ENCODE results near the gene PSMA2.

DNA sequence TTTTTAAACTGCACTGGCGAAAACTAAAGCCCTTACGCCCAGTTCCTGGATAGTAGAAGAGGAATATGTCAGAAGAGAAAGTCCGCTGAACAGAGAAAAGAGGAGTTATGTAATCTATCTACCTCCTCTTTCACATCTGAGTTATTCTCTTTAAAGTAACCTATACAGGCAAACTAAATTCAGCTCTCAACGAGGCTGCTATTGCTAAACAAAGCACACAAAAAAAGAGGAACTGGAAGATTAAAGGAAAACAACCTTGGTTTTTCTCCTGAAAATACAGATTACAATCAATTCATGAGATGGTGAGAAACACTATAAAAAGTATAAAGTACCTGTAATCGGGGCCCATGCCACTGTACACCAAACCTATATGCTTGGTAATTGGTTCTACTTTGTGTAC lies 5.8 kb downstream of the PSMA2 start:
- no peak for TF ChIP-seq HDGF (IDR thresholded peaks at IDR 0.05; ENCODE audit: borderline replicate concordance)
- TF ChIP-seq L3MBTL2 (conservative IDR thresholded peaks at IDR 0.05) = no peak
- no peak for TF ChIP-seq NFRKB (IDR thresholded peaks at IDR 0.05)
- no peak for TF ChIP-seq SP1 (IDR thresholded peaks at IDR 0.05)
- no peak for TF ChIP-seq FOXA1 (IDR thresholded peaks at IDR 0.05)
- no peak for TF ChIP-seq TARDBP (IDR thresholded peaks at IDR 0.05)
- no peak for TF ChIP-seq ZNF384 (IDR thresholded peaks at IDR 0.05)
- TF ChIP-seq BHLHE40 (IDR thresholded peaks at IDR 0.05; ENCODE audit: borderline replicate concordance) = no peak
- TF ChIP-seq LEF1 (IDR thresholded peaks at IDR 0.05; ENCODE audit: borderline replicate concordance) = no peak
- TF ChIP-seq FOXK2 (IDR thresholded peaks at IDR 0.05) = no peak
- TF ChIP-seq SUZ12 (IDR thresholded peaks at IDR 0.05) = no peak
- TF ChIP-seq ARNT (IDR thresholded peaks at IDR 0.05) = no peak

Data from HEK293T (cell line).